Parathyroid adenoma (tissue), 2 donors: ENCODE measurements around the gene SYNGR4.
A peak's percentile ranks its signal among the peaks of the same experiment; 100 is the strongest.

Source experiments
- H2AFZ ChIP-seq: fragments of 300-600 bp; sonication (generic); one replicate; pipeline ENCODE4 v1.7.0; 2017; ENCODE audit warnings: antibody characterized with exemption, mild to moderate bottlenecking
- H3K27ac ChIP-seq: fragments of 300-600 bp; sonication (generic); one replicate; pipeline ENCODE4 v1.7.0; 2017
- H3K27me3 ChIP-seq: fragments of 300-600 bp; sonication (generic); one replicate; pipeline ENCODE4 v1.7.0; 2017; ENCODE audit warnings: low read length; ENCODE audit not compliant: control insufficient read depth, insufficient read depth
- H3K36me3 ChIP-seq: fragments of 300-600 bp; sonication (generic); one replicate; pipeline ENCODE4 v1.7.0; 2017; ENCODE audit warnings: low read length; ENCODE audit not compliant: control insufficient read depth, insufficient read depth
- H3K4me1 ChIP-seq: fragments of 300-600 bp; sonication (generic); one replicate; pipeline ENCODE4 v1.7.0; 2017; ENCODE audit warnings: control low read depth
- H3K4me2 ChIP-seq: fragments of 300-600 bp; sonication (generic); one replicate; pipeline ENCODE4 v1.7.0; 2017; ENCODE audit warnings: low read length
- H3K4me3 ChIP-seq: fragments of 300-600 bp; sonication (generic); one replicate; pipeline ENCODE4 v1.7.0; 2017; ENCODE audit warnings: low read depth, low read length
- H3K79me2 ChIP-seq: fragments of 300-600 bp; sonication (generic); one replicate; pipeline ENCODE4 v1.7.0; 2017; ENCODE audit warnings: control low read depth
- H3K9ac ChIP-seq: fragments of 300-600 bp; sonication (generic); one replicate; pipeline ENCODE4 v1.7.0; 2017; ENCODE audit warnings: mild to moderate bottlenecking
- H3K9me3 ChIP-seq: fragments of 300-600 bp; sonication (generic); one replicate; pipeline ENCODE4 v1.7.0; 2017; ENCODE audit warnings: low read length; ENCODE audit not compliant: control insufficient read depth
- TF ChIP-seq, protein P1 (sequence below): fragments of 300-600 bp; sonication (generic); IDR thresholded peaks from one replicate; pipeline ENCODE4 v1.7.0; 2017; ENCODE audit warnings: antibody characterized with exemption, mild to moderate bottlenecking
- donor health status: primary hyperparathyroidism.

Gene SYNGR4

DNA sequence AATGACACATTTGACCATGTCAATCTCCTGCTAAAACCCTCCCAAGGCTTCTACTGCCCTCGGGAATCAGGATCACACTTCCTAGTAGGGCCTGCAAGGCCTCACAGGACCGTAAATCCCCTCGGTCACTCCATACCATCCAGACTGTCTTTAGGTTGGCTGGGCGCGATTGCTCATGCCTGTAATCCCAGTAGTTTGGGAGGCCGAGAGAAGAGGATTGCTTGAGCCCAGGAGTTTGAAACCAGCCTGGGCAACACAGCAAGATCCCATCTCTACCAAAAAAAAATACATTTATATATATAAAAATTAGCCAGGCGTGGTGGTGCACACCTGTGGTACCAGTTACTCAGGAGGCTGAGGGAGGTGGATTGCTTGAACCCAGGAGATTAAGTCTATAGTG is 15.4 kb upstream of the SYNGR4 start:
- peak overlapping the region; percentile 55 for H3K27ac ChIP-seq
- no peaks in the 10 kb centered on the region for H3K9me3 ChIP-seq
- no peaks in the 10 kb centered on the region for H3K27me3 ChIP-seq
- TF ChIP-seq, protein P1, sequence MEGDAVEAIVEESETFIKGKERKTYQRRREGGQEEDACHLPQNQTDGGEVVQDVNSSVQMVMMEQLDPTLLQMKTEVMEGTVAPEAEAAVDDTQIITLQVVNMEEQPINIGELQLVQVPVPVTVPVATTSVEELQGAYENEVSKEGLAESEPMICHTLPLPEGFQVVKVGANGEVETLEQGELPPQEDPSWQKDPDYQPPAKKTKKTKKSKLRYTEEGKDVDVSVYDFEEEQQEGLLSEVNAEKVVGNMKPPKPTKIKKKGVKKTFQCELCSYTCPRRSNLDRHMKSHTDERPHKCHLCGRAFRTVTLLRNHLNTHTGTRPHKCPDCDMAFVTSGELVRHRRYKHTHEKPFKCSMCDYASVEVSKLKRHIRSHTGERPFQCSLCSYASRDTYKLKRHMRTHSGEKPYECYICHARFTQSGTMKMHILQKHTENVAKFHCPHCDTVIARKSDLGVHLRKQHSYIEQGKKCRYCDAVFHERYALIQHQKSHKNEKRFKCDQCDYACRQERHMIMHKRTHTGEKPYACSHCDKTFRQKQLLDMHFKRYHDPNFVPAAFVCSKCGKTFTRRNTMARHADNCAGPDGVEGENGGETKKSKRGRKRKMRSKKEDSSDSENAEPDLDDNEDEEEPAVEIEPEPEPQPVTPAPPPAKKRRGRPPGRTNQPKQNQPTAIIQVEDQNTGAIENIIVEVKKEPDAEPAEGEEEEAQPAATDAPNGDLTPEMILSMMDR: no peak
- peaks cover 4% of the 10 kb centered on the region for H3K79me2 ChIP-seq
- H3K4me1 ChIP-seq: peaks cover 8% of the 10 kb centered on the region
- no peak overlapping the region for H3K4me3 ChIP-seq
- H2AFZ ChIP-seq: no peak overlapping the region
- no peaks in the 10 kb centered on the region for H3K36me3 ChIP-seq
- H3K9ac ChIP-seq: no peak overlapping the region
- no peak overlapping the region for H3K4me2 ChIP-seq

DNA sequence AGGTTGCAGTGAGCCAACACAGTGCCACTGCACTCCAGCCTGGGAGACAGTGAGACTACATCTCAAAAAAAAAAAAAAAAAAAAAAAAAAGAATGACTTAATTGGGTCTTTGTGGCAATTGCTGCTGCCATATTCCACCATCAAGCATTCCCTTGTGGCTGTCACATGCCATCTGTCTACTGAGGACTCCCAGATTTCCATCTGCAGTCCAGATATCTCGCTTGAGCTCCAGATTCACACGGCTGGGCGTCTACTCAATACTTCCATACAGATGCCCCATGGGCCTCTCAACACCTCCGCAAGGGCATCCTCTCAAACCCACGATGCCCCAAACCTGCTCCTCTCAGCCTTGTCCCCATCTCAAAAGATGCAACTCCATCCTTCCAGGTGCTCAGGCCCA is 13.3 kb upstream of the SYNGR4 start:
- Histone ChIP-seq H3K9me3 (no peaks in the 10 kb centered on the region), H3K4me3 (no peak overlapping the region), H3K4me1 (peaks cover 8% of the 10 kb centered on the region), H3K4me2 (no peak overlapping the region), H3K9ac (no peak overlapping the region), H3K79me2 (peaks cover 4% of the 10 kb centered on the region), H3K27ac (no peak overlapping the region), H3K36me3 (no peaks in the 10 kb centered on the region), H3K27me3 (no peaks in the 10 kb centered on the region), H2AFZ (no peak overlapping the region)
- TF ChIP-seq, protein P1: no peak

DNA sequence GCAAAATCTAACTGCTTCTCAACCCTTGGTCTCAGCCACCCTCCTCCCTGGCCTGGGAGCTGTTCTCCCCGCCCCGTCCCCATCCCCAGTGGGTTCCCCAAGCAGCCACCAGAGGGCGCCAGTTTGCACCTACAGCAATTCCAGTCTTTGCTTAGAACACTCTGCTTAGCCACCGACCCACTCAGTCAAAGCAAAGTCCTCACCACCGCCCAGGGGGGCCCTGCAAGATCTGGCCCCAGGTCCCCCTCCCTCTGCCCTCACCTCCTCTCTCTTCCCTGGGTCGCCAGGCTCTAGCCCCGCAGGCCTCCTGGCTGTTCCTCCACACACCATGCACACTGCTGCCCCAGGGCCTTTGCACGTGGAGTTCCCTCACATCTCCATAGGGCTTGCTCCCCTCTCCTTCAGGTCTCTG is 12.8 kb upstream of the SYNGR4 start:
- H3K4me3 ChIP-seq: no peak overlapping the region
- TF ChIP-seq, protein P1: peak; percentile 91
- H3K9me3 ChIP-seq: no peaks in the 10 kb centered on the region

DNA sequence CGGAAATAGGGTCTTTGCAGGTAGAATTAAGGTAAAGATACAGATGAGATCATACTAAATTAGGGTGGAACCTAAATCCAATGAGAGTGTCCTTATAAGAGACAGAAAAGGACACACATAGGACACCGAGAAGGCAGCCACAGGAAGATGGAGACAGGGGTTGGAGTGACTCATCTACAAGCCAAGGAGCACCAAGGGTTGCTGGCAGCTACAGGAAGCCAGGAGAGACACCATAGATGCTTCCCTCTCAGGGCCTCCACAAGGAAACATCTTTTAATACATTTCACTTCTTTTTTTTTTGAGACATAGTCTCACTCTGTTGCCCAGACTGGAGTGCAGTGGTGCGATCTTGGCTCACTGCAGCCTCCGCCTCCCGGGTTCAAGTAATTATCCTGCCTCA is 10.5 kb upstream of the SYNGR4 start:
- no peak overlapping the region for H2AFZ ChIP-seq
- H3K4me3 ChIP-seq: no peak overlapping the region
- peaks cover 4% of the 10 kb centered on the region for H3K79me2 ChIP-seq
- H3K4me2 ChIP-seq: no peak overlapping the region
- TF ChIP-seq, protein P1: no peak
- no peaks in the 10 kb centered on the region for H3K36me3 ChIP-seq
- H3K9me3 ChIP-seq: no peaks in the 10 kb centered on the region
- H3K4me1 ChIP-seq: no peaks in the 10 kb centered on the region
- no peak overlapping the region for H3K9ac ChIP-seq
- H3K27ac ChIP-seq: no peak overlapping the region
- no peaks in the 10 kb centered on the region for H3K27me3 ChIP-seq

More for the DNA sequence above, 12.8 kb upstream of the SYNGR4 start:
- Histone ChIP-seq H3K9ac (no peak overlapping the region), H3K36me3 (no peaks in the 10 kb centered on the region), H2AFZ (no peak overlapping the region), H3K4me1 (peaks cover 8% of the 10 kb centered on the region), H3K27ac (no peak overlapping the region), H3K4me2 (no peak overlapping the region), H3K79me2 (peaks cover 4% of the 10 kb centered on the region), H3K27me3 (no peaks in the 10 kb centered on the region)

DNA sequence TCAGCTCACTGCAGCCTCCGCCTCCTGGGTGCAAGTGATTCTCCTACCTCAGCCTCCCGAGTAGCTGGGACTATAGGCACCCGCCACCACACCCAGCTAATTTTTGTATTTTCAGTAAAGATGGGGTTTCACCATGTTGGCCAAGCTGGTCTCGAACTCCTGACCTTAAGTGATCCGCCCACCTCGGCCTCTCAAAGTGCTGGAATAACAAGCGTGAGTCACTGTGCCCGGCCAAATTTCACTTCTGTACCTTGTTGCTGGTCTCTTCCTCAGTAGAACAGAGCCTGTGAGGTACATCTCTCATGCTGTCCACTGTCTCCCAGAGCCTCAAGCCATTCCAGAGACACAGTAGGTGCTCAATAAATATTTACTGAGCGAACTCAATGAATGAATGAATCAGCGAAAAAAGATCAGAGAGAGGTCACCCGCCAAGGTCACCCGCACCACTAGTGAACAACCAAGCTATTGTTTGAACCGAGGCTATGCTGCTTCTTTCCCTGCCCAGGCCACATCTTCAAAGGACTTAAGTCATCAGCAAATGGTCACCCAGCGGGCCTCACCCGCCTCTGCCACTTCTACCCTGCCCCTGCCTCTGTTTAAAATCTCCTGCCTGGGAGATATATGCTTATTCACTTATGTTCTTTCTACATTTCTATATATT is 9.7 kb upstream of the SYNGR4 start:
- peaks cover 4% of the 10 kb centered on the region for H3K79me2 ChIP-seq
- H2AFZ ChIP-seq: no peak overlapping the region
- no peak overlapping the region for H3K9ac ChIP-seq
- H3K4me3 ChIP-seq: no peak overlapping the region
- H3K4me2 ChIP-seq: no peak overlapping the region
- no peak overlapping the region for H3K27ac ChIP-seq
- no peaks in the 10 kb centered on the region for H3K9me3 ChIP-seq
- H3K36me3 ChIP-seq: no peaks in the 10 kb centered on the region
- TF ChIP-seq, protein P1: no peak
- no peaks in the 10 kb centered on the region for H3K4me1 ChIP-seq
- H3K27me3 ChIP-seq: no peaks in the 10 kb centered on the region
